ENCODE results near the gene RSAD1.

Gene RSAD1

GRCh38 chr17:50458270-50458669 is 20.4 kb upstream of the RSAD1 start (continued):
- TF ChIP-seq PRDM2 (tag by site-specific recombination; IDR thresholded peaks at IDR 0.05; ENCODE audit: borderline replicate concordance) (no peak), ZBTB8A (tag by site-specific recombination; IDR thresholded peaks at IDR 0.05) (no peak), WT1 (tag by site-specific recombination; IDR thresholded peaks at IDR 0.05) (no peak), ZNF184 (tag by site-specific recombination; IDR thresholded peaks at IDR 0.05) (no peak), ZBTB6 (tag by site-specific recombination; IDR thresholded peaks at IDR 0.05) (no peak)

GRCh38 chr17:50458701-50459676 is 19.7 kb upstream of the RSAD1 start:
- H3K4me1 ChIP-seq (ENCODE audit: control insufficient read depth, insufficient read depth, low read length): peaks cover 17% of the 10 kb centered on the region
- ChIA-PET POLR2A (interaction anchor here (1.0 to 1.7 kb wide), 3 partner anchors 13 to 62 kb away, joined by 4 to 5 read pairs (median 5); partner anchors contain the start of genes ACSF2 and LRRC59), CTCF (interaction anchor here (0.8 to 5.1 kb wide), 4 partner anchors 15 to 358 kb away, joined by 3 to 29 read pairs (median 11); partner anchors contain the start of genes LRRC59 and RSAD1)
- H3K36me3 ChIP-seq (ENCODE audit: control insufficient read depth in 2 of 2, insufficient read depth in 1 of 2, low read length in 2 of 2): peaks cover 0 to 31% of the 10 kb centered on the region in 2 experiments; a peak in 1 of 3 replicates
- H3K4me3 ChIP-seq (ENCODE audit: low read depth, low read length): no peak overlapping the region
- H3K9me3 ChIP-seq (ENCODE audit: control insufficient read depth, insufficient read depth, low read depth, low read length): no peaks in the 10 kb centered on the region
- peak overlapping the region; percentile 25; the same call in 1 of the 2 replicates for H3K27ac ChIP-seq (ENCODE audit: extremely low read depth, low read depth, low read length)
- peak; percentile 64 for TF ChIP-seq ZNF398 (tag by site-specific recombination; IDR thresholded peaks at IDR 0.05)
- no peak for TF ChIP-seq ZNF529 (tag by site-specific recombination; IDR thresholded peaks at IDR 0.05; ENCODE audit: insufficient replicate concordance)
- peak; percentile 40; the same call in 1 of the 2 replicates for TF ChIP-seq KLF17 (tag by site-specific recombination; IDR thresholded peaks at IDR 0.05)
- 0 out of 2 replicates have a peak, but pooled peaks have one; percentile 44 for TF ChIP-seq ZSCAN23 (tag by site-specific recombination; IDR thresholded peaks at IDR 0.05)
- no peak for TF ChIP-seq ZNF248 (tag by site-specific recombination; IDR thresholded peaks at IDR 0.05)
- TF ChIP-seq ZNF785 (tag by site-specific recombination; IDR thresholded peaks at IDR 0.05): no peak
- no peak for TF ChIP-seq IKZF3 (tag by site-specific recombination; IDR thresholded peaks at IDR 0.05)
- no peak for TF ChIP-seq MYNN (tag by site-specific recombination; IDR thresholded peaks at IDR 0.05; ENCODE audit: borderline replicate concordance)
- peak; percentile 68 for TF ChIP-seq ZNF366 (tag by site-specific recombination; conservative IDR thresholded peaks at IDR 0.05)
- TF ChIP-seq ZNF449 (tag by site-specific recombination; IDR thresholded peaks at IDR 0.05): no peak
- no peak for TF ChIP-seq GLIS2 (tag by site-specific recombination; IDR thresholded peaks at IDR 0.05)
- TF ChIP-seq ZNF302 (tag by site-specific recombination; IDR thresholded peaks at IDR 0.05; ENCODE audit: low read depth): no peak
- TF ChIP-seq ZNF214 (tag by site-specific recombination; IDR thresholded peaks at IDR 0.05; ENCODE audit: borderline replicate concordance): no peak
- TF ChIP-seq KLF8 (tag by site-specific recombination; IDR thresholded peaks at IDR 0.05): peak; percentile 24; the same call in 1 of the 2 replicates
- TF ChIP-seq ZBTB48 (tag by site-specific recombination; IDR thresholded peaks at IDR 0.05): 0 out of 2 replicates have a peak, but pooled peaks have one; percentile 34
- no peak for TF ChIP-seq ZNF621 (tag by site-specific recombination; IDR thresholded peaks at IDR 0.05)
- TF ChIP-seq ZBTB20 (tag by site-specific recombination; IDR thresholded peaks at IDR 0.05): 0 out of 2 replicates have a peak, but pooled peaks have one; percentile 20
- TF ChIP-seq ZNF24 (tag by site-specific recombination; IDR thresholded peaks at IDR 0.05): peak; percentile 61; the same call in 1 of the 2 replicates
